A673 (cell line): ENCODE results near the gene TBC1D22A. TPM values are rescaled to one million over a fixed set of nuclear protein-coding genes. Genes with fewer than 3 reads are reported as not detected.

Source experiments
- BruUV-seq: library from RNA; stranded (reverse); fragments of 400-500 nt; replicated peaks from 2 replicates; lab custom pipeline; 2021; lab: Mats Ljungman, UMichigan
- CTCF ChIA-PET: fragments of 300-600 bp; sonication (Branson Sonifier 250); formaldehyde crosslinking; loops from one replicate; lab custom pipeline; 2022; ENCODE audit warnings: antibody characterized with exemption; lab: Charles Lee
- POLR2A ChIA-PET: fragments of 300-600 bp; sonication (Branson Sonifier 250); formaldehyde crosslinking; loops from one replicate; lab custom pipeline; 2022; ENCODE audit warnings: antibody characterized with exemption; ENCODE audit not compliant: low non-redundant PET; lab: Charles Lee
- DNase-seq: peaks from one replicate; pipeline ENCODE4 v3.0.0-alpha.2; 2015; ENCODE audit warnings: low spot score
- H3K27ac ChIP-seq: fragments of 200-600 bp; sonication (generic); 2 replicates; pipeline ENCODE4 v1.5.1; 2016; ENCODE audit warnings: mixed run types, low read depth, mild to moderate bottlenecking, mixed read lengths, antibody characterized with exemption, low read length; ENCODE audit not compliant: poor library complexity, severe bottlenecking
- H3K27me3 ChIP-seq: fragments of 200-600 bp; sonication (generic); replicated peaks from 2 replicates; pipeline ENCODE4 v1.6.1; 2017; ENCODE audit warnings: mixed run types, low read depth, mild to moderate bottlenecking, mixed read lengths, antibody characterized with exemption, low read length; ENCODE audit not compliant: insufficient read depth, poor library complexity
- H3K36me3 ChIP-seq: fragments of 200-600 bp; sonication (generic); 2 replicates; pipeline ENCODE4 v1.6.1; 2016; ENCODE audit warnings: mixed run types, mild to moderate bottlenecking, mixed read lengths, antibody characterized with exemption, low read length; ENCODE audit not compliant: insufficient read depth, poor library complexity, severe bottlenecking
- H3K4me1 ChIP-seq: fragments of 200-600 bp; sonication (generic); 2 replicates; pipeline ENCODE4 v1.6.1; 2017; ENCODE audit warnings: mixed run types, mild to moderate bottlenecking, mixed read lengths, antibody characterized with exemption, low read length; ENCODE audit not compliant: insufficient read depth, poor library complexity, severe bottlenecking
- H3K4me3 ChIP-seq: fragments of 200-600 bp; sonication (generic); 2 replicates; pipeline ENCODE4 v1.5.1; 2016; ENCODE audit warnings: low read depth, mixed run types, mild to moderate bottlenecking, mixed read lengths, low read length; ENCODE audit not compliant: poor library complexity, severe bottlenecking
- H3K9me3 ChIP-seq: fragments of 200-600 bp; sonication (generic); 2 replicates; pipeline ENCODE4 v1.6.1; 2016; ENCODE audit warnings: mixed run types, low read depth, mild to moderate bottlenecking, mixed read lengths, antibody characterized with exemption, low read length; ENCODE audit not compliant: poor library complexity, severe bottlenecking
- CTCF ChIP-seq: fragments of 300-800, 200-600 bp; sonication (generic); conservative IDR thresholded peaks from 2 replicates; pipeline ENCODE4 v1.5.1; 2017; ENCODE audit warnings: low read depth, mild to moderate bottlenecking, antibody characterized with exemption, low read length, moderate library complexity, mixed read lengths
- EZH2 ChIP-seq: fragments of 200-600 bp; sonication (generic); IDR thresholded peaks from 2 replicates; pipeline ENCODE4 v1.6.1; 2017; ENCODE audit warnings: borderline replicate concordance, low read depth, mild to moderate bottlenecking, mixed read lengths, antibody characterized with exemption, low read length; ENCODE audit not compliant: poor library complexity, severe bottlenecking
- intact Hi-C: fragments of 100-400 bp; cut with micrococcal nuclease; formaldehyde crosslinking; loops from one replicate; pipeline ENCODE4 v1.10.0; 2022; ENCODE audit not compliant: unreplicated experiment
- total RNA-seq: library from RNA; stranded (reverse); gene quantifications from 2 replicates; pipeline ENCODE4 v1.2.3, GENCODE V29; 2021

TBC1D22A gene
- total RNA-seq, 1 experiment from 2014 or later = 22.5 TPM

GRCh38 chr22:46776876-46777608 lies 14.6 kb downstream of the TBC1D22A start:
- Histone ChIP-seq H3K36me3 (no peaks in the 10 kb centered on the region), H3K27ac (no peak overlapping the region), H3K27me3 (no peaks in the 10 kb centered on the region), H3K9me3 (no peaks in the 10 kb centered on the region), H3K4me3 (no peak overlapping the region), H3K4me1 (peaks cover 26% of the 10 kb centered on the region)
- POLR2A ChIA-PET = no interaction called here
- CTCF ChIA-PET = no interaction called here
- intact Hi-C loops = no loop called here
- no peak for TF ChIP-seq CTCF
- no peak for TF ChIP-seq EZH2
- BruUV-seq = no TSS peak
- no peak for DNase-seq

- DNase-seq = peak; percentile 28
Measured at GRCh38 chr22:46777609-46777970, 15.1 kb downstream of the TBC1D22A start.

DNA sequence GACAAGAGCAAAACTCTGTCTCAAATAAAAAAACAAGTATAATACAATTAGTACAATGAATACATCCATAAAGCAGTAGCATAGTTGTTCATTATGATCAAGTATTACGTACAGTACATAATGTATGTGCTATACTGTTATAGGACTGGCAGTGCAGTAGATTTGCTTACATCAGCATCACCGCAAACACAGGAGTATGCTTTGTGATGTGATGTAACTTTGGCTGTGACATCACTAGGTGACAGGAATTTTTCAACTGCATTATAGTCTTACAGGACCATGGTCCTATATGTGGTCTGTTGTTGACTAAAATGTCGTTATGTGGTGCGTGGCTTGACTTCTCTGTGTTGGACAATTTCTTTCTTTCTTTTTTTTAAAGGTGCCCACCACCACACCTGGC lies 16.6 kb downstream of the TBC1D22A start:
- Histone ChIP-seq H3K4me3 (no peak overlapping the region), H3K4me1 (peaks cover 18% of the 10 kb centered on the region), H3K9me3 (no peaks in the 10 kb centered on the region), H3K27me3 (no peaks in the 10 kb centered on the region), H3K27ac (no peak overlapping the region), H3K36me3 (no peaks in the 10 kb centered on the region)
- TF ChIP-seq EZH2 (no peak), CTCF (no peak)
- intact Hi-C loops = no loop called here
- POLR2A ChIA-PET = no interaction called here
- no TSS peak for BruUV-seq
- CTCF ChIA-PET = no interaction called here
- no peak for DNase-seq

More at GRCh38 chr22:46777609-46777970, 15.1 kb downstream of the TBC1D22A start:
- no peak for TF ChIP-seq CTCF
- TF ChIP-seq EZH2 = no peak
- Histone ChIP-seq H3K27me3 (no peaks in the 10 kb centered on the region), H3K27ac (no peak overlapping the region), H3K9me3 (no peaks in the 10 kb centered on the region), H3K36me3 (no peaks in the 10 kb centered on the region), H3K4me3 (no peak overlapping the region), H3K4me1 (peaks cover 26% of the 10 kb centered on the region)
- CTCF ChIA-PET = no interaction called here
- no TSS peak for BruUV-seq
- POLR2A ChIA-PET = no interaction called here
- intact Hi-C loops = no loop called here
